GM10248 (cell line): Measurements from ENCODE around the gene ZNF791.

Source experiments
- CTCF ChIA-PET: fragments of 300-600 bp; sonication (Branson Sonifier 250); formaldehyde crosslinking; extraction: SDS; loops from one replicate; lab custom pipeline; 2021; ENCODE audit warnings: antibody characterized with exemption; lab: Yijun Ruan, JAX
- POLR2A ChIA-PET: fragments of 350-650 bp; sonication (Branson Sonifier 250); formaldehyde crosslinking; extraction: SDS; loops from one replicate; lab custom pipeline; 2020; ENCODE audit warnings: antibody characterized with exemption; lab: Yijun Ruan, JAX
- DNase-seq: peaks from one replicate; pipeline ENCODE4 v3.0.0; 2012; ENCODE audit errors: extremely low spot score
- TF ChIP-seq, protein P1 (sequence below): IDR thresholded peaks from 2 replicates; pipeline ENCODE4 v1.5.1; 2012; ENCODE audit warnings: mild to moderate bottlenecking, low read depth; ENCODE audit errors: extremely low read depth, missing control alignments, control extremely low read depth

The ZNF791 gene

DNA sequence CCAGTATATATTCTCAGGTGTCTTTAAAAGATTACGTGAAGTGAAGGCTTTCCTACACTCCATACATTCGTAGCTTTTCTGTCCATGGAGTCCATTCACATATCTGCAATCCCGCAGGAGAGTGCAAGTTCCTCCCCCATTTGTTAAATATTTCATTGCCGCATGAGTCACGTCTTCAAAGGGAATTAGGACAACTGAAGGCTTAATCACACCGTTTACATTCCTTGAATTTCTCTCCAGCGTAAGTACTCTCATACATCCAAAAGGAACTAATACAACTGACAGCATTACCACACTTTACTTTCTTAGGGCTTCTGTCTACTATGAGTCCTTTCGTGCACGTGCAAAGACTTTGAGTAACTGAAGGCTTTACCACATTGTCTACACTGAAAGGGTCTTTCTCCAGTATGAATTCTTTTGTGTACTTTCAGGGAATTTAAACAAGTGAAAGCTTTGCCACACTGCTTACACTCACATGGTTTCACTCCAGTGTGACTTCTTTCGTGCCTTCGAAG is 30.5 kb upstream of the ZNF791 start:
- ChIA-PET CTCF (no interaction called here), POLR2A (no interaction called here)
- DNase-seq = no peak
- TF ChIP-seq, protein P1, sequence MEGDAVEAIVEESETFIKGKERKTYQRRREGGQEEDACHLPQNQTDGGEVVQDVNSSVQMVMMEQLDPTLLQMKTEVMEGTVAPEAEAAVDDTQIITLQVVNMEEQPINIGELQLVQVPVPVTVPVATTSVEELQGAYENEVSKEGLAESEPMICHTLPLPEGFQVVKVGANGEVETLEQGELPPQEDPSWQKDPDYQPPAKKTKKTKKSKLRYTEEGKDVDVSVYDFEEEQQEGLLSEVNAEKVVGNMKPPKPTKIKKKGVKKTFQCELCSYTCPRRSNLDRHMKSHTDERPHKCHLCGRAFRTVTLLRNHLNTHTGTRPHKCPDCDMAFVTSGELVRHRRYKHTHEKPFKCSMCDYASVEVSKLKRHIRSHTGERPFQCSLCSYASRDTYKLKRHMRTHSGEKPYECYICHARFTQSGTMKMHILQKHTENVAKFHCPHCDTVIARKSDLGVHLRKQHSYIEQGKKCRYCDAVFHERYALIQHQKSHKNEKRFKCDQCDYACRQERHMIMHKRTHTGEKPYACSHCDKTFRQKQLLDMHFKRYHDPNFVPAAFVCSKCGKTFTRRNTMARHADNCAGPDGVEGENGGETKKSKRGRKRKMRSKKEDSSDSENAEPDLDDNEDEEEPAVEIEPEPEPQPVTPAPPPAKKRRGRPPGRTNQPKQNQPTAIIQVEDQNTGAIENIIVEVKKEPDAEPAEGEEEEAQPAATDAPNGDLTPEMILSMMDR = no peak

DNA sequence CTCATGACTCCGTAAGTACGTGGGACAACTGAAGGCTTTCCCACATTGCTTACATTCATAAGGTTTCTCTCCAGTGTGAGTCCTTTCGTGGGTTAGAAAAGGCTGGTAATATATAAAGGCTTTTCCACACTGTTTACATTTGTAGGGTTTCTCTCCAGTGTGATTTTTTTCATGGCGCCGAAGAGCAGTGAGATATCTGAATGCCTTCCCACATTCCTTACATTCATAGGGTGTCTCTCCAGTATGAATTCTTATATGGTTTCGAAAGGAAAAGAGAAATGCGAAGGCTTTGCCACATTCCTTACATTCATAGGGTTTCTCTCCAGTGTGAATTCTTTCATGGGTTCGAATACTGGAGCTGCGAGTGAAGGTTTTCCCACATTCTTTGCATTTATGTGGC is 29.6 kb upstream of the ZNF791 start:
- no peak for DNase-seq
- CTCF ChIA-PET = no interaction called here
- POLR2A ChIA-PET = no interaction called here
- TF ChIP-seq, protein P1 = no peak

DNA sequence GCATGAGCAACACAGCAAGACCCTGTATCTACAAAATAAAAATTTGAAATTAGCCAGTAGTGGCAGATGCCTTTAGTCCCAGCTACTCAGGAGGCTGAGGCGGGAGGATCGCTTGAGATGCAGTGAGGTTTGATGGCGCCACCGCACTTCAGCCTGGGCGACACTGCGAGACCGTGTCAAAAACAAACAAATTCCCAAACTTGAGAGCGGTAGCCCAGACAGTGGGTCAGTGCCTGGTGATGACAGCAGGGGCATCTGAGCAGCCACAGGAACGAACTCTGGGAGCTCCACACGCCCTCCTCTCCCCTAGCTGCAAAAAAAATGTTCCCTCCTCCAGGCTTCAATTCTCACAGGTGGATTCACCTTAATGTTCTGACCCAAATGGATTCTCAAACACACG is 14.2 kb upstream of the ZNF791 start:
- TF ChIP-seq, protein P1 = no peak
- DNase-seq = no peak
- POLR2A ChIA-PET = no interaction called here
- CTCF ChIA-PET = interaction anchor here (1.1 kb wide), 1 partner anchor 21 kb away, joined by 3 read pairs; no protein-coding TSS in a partner anchor

DNA sequence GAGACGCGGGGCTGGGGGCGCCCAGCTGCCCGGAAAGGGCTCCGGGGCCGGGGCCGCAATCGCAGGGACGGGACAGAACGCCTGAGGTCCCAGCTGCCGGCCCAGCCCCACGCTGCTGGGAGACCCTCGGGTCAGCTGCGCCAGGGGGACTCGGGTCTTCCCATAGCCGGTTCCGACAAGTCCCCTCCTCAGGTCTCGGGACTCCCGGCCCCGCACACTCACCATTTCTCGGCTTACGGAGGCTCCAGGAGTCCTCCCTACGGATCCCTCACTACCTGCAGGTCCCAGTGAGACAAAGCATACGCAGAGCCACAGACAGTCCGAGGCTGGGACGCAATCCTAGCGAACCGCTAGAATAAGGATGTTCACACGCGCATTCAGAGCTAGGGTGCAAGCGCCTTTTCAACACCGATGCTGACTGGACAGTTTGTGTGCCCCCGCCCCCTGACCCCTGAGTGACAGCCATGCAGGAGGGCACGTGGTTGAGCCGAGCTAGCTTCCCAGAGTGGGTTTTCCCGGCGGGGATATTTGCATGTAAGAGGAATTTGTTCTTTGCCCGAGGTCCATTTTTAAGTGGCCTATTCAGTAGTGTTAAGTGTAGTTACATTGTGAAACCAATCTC is 13.7 kb upstream of the ZNF791 start:
- POLR2A ChIA-PET = no interaction called here
- TF ChIP-seq, protein P1 = no peak
- DNase-seq = no peak

DNA sequence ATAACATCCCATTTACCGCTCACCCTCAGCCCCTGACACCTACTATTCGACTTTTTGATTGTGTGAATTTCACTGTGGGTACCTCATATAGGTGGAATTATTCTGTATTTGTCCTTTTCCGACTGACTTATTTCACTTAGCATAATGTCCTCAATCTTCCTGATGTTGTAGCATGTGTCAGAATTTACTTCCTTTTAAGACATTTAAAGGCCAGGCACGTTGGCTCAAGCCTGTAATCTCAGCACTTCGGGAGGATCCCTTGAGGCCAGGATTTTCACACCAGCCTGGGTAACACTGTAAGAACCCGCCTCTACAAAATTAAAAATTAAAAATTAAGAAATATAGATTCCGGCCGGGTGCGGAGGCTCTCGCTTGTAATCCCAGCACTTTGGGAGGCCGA is 13.1 kb upstream of the ZNF791 start:
- TF ChIP-seq, protein P1 = no peak
- POLR2A ChIA-PET = no interaction called here
- DNase-seq = no peak
- CTCF ChIA-PET = no interaction called here

More for the DNA sequence above, 13.7 kb upstream of the ZNF791 start:
- CTCF ChIA-PET = interaction anchor here (1.1 kb wide), 1 partner anchor 22 kb away, joined by 3 read pairs; no protein-coding TSS in a partner anchor

DNA sequence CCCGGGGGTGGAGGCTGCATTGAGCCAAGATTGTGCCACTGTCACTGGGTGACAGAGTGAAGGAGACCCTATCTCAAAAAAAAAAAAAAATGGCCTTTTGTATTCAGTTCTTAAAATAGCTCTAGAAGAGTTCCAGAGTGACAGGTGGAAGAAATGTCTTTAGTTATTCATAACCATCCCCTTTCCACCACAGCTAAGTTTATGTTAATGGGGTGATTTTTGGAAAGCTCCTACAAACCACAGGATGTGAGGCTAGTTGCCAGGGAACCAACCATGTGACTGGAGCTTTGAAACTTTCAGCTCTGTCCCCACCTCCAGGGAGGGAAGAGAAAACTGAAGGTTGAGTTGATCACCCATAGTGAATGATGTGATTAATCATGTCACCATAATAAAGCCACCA is 7.0 kb upstream of the ZNF791 start:
- ChIA-PET POLR2A (interaction anchor here (0.5 to 1.0 kb wide), 3 partner anchors 10 to 222 kb away, joined by 3 to 6 read pairs (median 4); no protein-coding TSS in a partner anchor), CTCF (interaction anchor here (0.7 to 1.3 kb wide), 9 partner anchors 8 to 68 kb away, joined by 3 to 4 read pairs (median 4); no protein-coding TSS in a partner anchor)
- TF ChIP-seq, protein P1 = no peak
- DNase-seq = peak; percentile 75
